ENCODE measurements around the gene CACNA1H. TPM values are rescaled to one million over a fixed set of nuclear protein-coding genes. Genes with fewer than 3 reads are reported as not detected.
A peak's percentile ranks its signal among the peaks of the same experiment; 100 is the strongest.

Gene CACNA1H
- 16.4 TPM for polyA plus RNA-seq (2013, experiment 1 of 2)
- polyA plus RNA-seq (2013, experiment 2 of 2): 11.9 TPM

- no peaks in the 10 kb centered on the region for H3K9me3 ChIP-seq (ENCODE audit: control insufficient read depth, low read length)
- H3K4me3 ChIP-seq (ENCODE audit: extremely low read depth, insufficient read depth, low read length, poor library complexity, severe bottlenecking): peak within 1 kb of the TSS; percentile 31
- 1 to 5% methylated on average over 4 to 13 of the region's 98 CpGs for WGBS, 2 experiments (ENCODE audit: insufficient coverage in 2 of 2)
- no peaks in the 10 kb centered on the region for H3K36me3 ChIP-seq (ENCODE audit: control insufficient read depth, insufficient read depth, low read length)
- peaks cover 9% of the 10 kb centered on the region for H3K4me1 ChIP-seq (ENCODE audit: control insufficient read depth, insufficient read depth, low read length, poor library complexity, severe bottlenecking)
- no peak within 1 kb of the TSS for H3K27ac ChIP-seq (ENCODE audit: low read depth, low read length, severe bottlenecking)
Measured at GRCh38 chr16:1152651-1153259, at the start of gene CACNA1H. Gene CACNA1H (plus strand): TSS chr16:1153106. CDS start chr16:1153738, 632 bp downstream.

- Histone ChIP-seq H3K36me3 (ENCODE audit: control insufficient read depth, insufficient read depth, low read length) (no peaks in the 10 kb centered on the region), H3K4me3 (ENCODE audit: extremely low read depth, insufficient read depth, low read length, poor library complexity, severe bottlenecking) (peak overlapping the region; percentile 30)
- 62 to 75% methylated on average over 9 to 11 of the region's 11 CpGs for WGBS, 2 experiments (ENCODE audit: insufficient coverage in 2 of 2)
Measured at GRCh38 chr16:1103636-1103980, 49.3 kb upstream of the CACNA1H start.

GRCh38 chr16:1105888-1106620 lies 46.9 kb upstream of the CACNA1H start:
- Histone ChIP-seq H3K36me3 (ENCODE audit: control insufficient read depth, insufficient read depth, low read length) (no peaks in the 10 kb centered on the region), H3K27ac (ENCODE audit: low read depth, low read length, severe bottlenecking) (no peak overlapping the region), H3K4me3 (ENCODE audit: extremely low read depth, insufficient read depth, low read length, poor library complexity, severe bottlenecking) (no peak overlapping the region), H3K9me3 (ENCODE audit: control insufficient read depth, low read length) (no peaks in the 10 kb centered on the region), H3K4me1 (ENCODE audit: control insufficient read depth, insufficient read depth, low read length, poor library complexity, severe bottlenecking) (peaks cover 4% of the 10 kb centered on the region)
- WGBS, 2 experiments (ENCODE audit: insufficient coverage in 2 of 2): 40 to 61% methylated on average over 13 to 25 of the region's 26 CpGs

More at GRCh38 chr16:1103636-1103980, 49.3 kb upstream of the CACNA1H start:
- peaks cover 10% of the 10 kb centered on the region for H3K4me1 ChIP-seq (ENCODE audit: control insufficient read depth, insufficient read depth, low read length, poor library complexity, severe bottlenecking)
- no peaks in the 10 kb centered on the region for H3K9me3 ChIP-seq (ENCODE audit: control insufficient read depth, low read length)
- no peak overlapping the region for H3K27ac ChIP-seq (ENCODE audit: low read depth, low read length, severe bottlenecking)

- Histone ChIP-seq H3K27ac (ENCODE audit: low read depth, low read length, severe bottlenecking) (no peak overlapping the region), H3K9me3 (ENCODE audit: control insufficient read depth, low read length) (no peaks in the 10 kb centered on the region), H3K36me3 (ENCODE audit: control insufficient read depth, insufficient read depth, low read length) (no peaks in the 10 kb centered on the region), H3K4me1 (ENCODE audit: control insufficient read depth, insufficient read depth, low read length, poor library complexity, severe bottlenecking) (peaks cover 4% of the 10 kb centered on the region), H3K4me3 (ENCODE audit: extremely low read depth, insufficient read depth, low read length, poor library complexity, severe bottlenecking) (no peak overlapping the region)
- WGBS, 2 experiments (ENCODE audit: insufficient coverage in 2 of 2): 85 to 86% methylated on average over 9 to 13 of the region's 16 CpGs
Measured at GRCh38 chr16:1106659-1107058, 46.2 kb upstream of the CACNA1H start.

GRCh38 chr16:1107141-1107540 lies 45.8 kb upstream of the CACNA1H start:
- 73 to 84% methylated on average over 16 to 21 of the region's 22 CpGs for WGBS, 2 experiments (ENCODE audit: insufficient coverage in 2 of 2)
- H3K36me3 ChIP-seq (ENCODE audit: control insufficient read depth, insufficient read depth, low read length): no peaks in the 10 kb centered on the region
- H3K4me1 ChIP-seq (ENCODE audit: control insufficient read depth, insufficient read depth, low read length, poor library complexity, severe bottlenecking): peaks cover 4% of the 10 kb centered on the region
- H3K27ac ChIP-seq (ENCODE audit: low read depth, low read length, severe bottlenecking): no peak overlapping the region
- H3K4me3 ChIP-seq (ENCODE audit: extremely low read depth, insufficient read depth, low read length, poor library complexity, severe bottlenecking): no peak overlapping the region
- H3K9me3 ChIP-seq (ENCODE audit: control insufficient read depth, low read length): no peaks in the 10 kb centered on the region

GRCh38 chr16:1107731-1108130 lies 45.2 kb upstream of the CACNA1H start:
- Histone ChIP-seq H3K4me1 (ENCODE audit: control insufficient read depth, insufficient read depth, low read length, poor library complexity, severe bottlenecking) (peaks cover 4% of the 10 kb centered on the region), H3K4me3 (ENCODE audit: extremely low read depth, insufficient read depth, low read length, poor library complexity, severe bottlenecking) (no peak overlapping the region)
- 90 to 94% methylated on average over 5 to 11 of the region's 12 CpGs for WGBS, 2 experiments (ENCODE audit: insufficient coverage in 2 of 2)

GRCh38 chr16:1108299-1109252 lies 44.3 kb upstream of the CACNA1H start:
- Histone ChIP-seq H3K4me1 (ENCODE audit: control insufficient read depth, insufficient read depth, low read length, poor library complexity, severe bottlenecking) (peaks cover 3% of the 10 kb centered on the region), H3K27ac (ENCODE audit: low read depth, low read length, severe bottlenecking) (no peak overlapping the region), H3K9me3 (ENCODE audit: control insufficient read depth, low read length) (no peaks in the 10 kb centered on the region), H3K36me3 (ENCODE audit: control insufficient read depth, insufficient read depth, low read length) (no peaks in the 10 kb centered on the region), H3K4me3 (ENCODE audit: extremely low read depth, insufficient read depth, low read length, poor library complexity, severe bottlenecking) (no peak overlapping the region)
- 70 to 73% methylated on average over 36 to 39 of the region's 42 CpGs for WGBS, 2 experiments (ENCODE audit: insufficient coverage in 2 of 2)

More at GRCh38 chr16:1107731-1108130, 45.2 kb upstream of the CACNA1H start:
- H3K9me3 ChIP-seq (ENCODE audit: control insufficient read depth, low read length): no peaks in the 10 kb centered on the region
- H3K36me3 ChIP-seq (ENCODE audit: control insufficient read depth, insufficient read depth, low read length): no peaks in the 10 kb centered on the region
- no peak overlapping the region for H3K27ac ChIP-seq (ENCODE audit: low read depth, low read length, severe bottlenecking)

- 84 to 91% methylated on average over 16 to 19 of the region's 19 CpGs for WGBS, 2 experiments (ENCODE audit: insufficient coverage in 2 of 2)
Measured at GRCh38 chr16:1109648-1110047, 43.3 kb upstream of the CACNA1H start.

GRCh38 chr16:1112506-1113184 lies 40.3 kb upstream of the CACNA1H start:
- Histone ChIP-seq H3K36me3 (ENCODE audit: control insufficient read depth, insufficient read depth, low read length) (no peaks in the 10 kb centered on the region), H3K9me3 (ENCODE audit: control insufficient read depth, low read length) (no peaks in the 10 kb centered on the region), H3K4me3 (ENCODE audit: extremely low read depth, insufficient read depth, low read length, poor library complexity, severe bottlenecking) (no peak overlapping the region), H3K27ac (ENCODE audit: low read depth, low read length, severe bottlenecking) (no peak overlapping the region), H3K4me1 (ENCODE audit: control insufficient read depth, insufficient read depth, low read length, poor library complexity, severe bottlenecking) (no peaks in the 10 kb centered on the region)
- WGBS, 2 experiments (ENCODE audit: insufficient coverage in 2 of 2): 82 to 84% methylated on average over 23 to 26 of the region's 26 CpGs

More at GRCh38 chr16:1109648-1110047, 43.3 kb upstream of the CACNA1H start:
- H3K9me3 ChIP-seq (ENCODE audit: control insufficient read depth, low read length): no peaks in the 10 kb centered on the region
- no peak overlapping the region for H3K27ac ChIP-seq (ENCODE audit: low read depth, low read length, severe bottlenecking)
- no peaks in the 10 kb centered on the region for H3K36me3 ChIP-seq (ENCODE audit: control insufficient read depth, insufficient read depth, low read length)
- H3K4me3 ChIP-seq (ENCODE audit: extremely low read depth, insufficient read depth, low read length, poor library complexity, severe bottlenecking): no peak overlapping the region
- H3K4me1 ChIP-seq (ENCODE audit: control insufficient read depth, insufficient read depth, low read length, poor library complexity, severe bottlenecking): no peaks in the 10 kb centered on the region

- 84 to 95% methylated on average over 9 to 11 of the region's 16 CpGs for WGBS, 2 experiments (ENCODE audit: insufficient coverage in 2 of 2)
- H3K4me3 ChIP-seq (ENCODE audit: extremely low read depth, insufficient read depth, low read length, poor library complexity, severe bottlenecking): no peak overlapping the region
- H3K36me3 ChIP-seq (ENCODE audit: control insufficient read depth, insufficient read depth, low read length): no peaks in the 10 kb centered on the region
- no peaks in the 10 kb centered on the region for H3K9me3 ChIP-seq (ENCODE audit: control insufficient read depth, low read length)
- no peaks in the 10 kb centered on the region for H3K4me1 ChIP-seq (ENCODE audit: control insufficient read depth, insufficient read depth, low read length, poor library complexity, severe bottlenecking)
- no peak overlapping the region for H3K27ac ChIP-seq (ENCODE audit: low read depth, low read length, severe bottlenecking)
Measured at GRCh38 chr16:1113489-1113888, 39.4 kb upstream of the CACNA1H start.

Measured in mesodermal cell (in vitro differentiated cells).